Rectal smooth muscle tissue (tissue), 1 donor: ENCODE measurements around the gene KCNK17.
A peak's percentile ranks its signal among the peaks of the same experiment; 100 is the strongest.

Experiments used
- H3K27ac ChIP-seq: one replicate; pipeline ENCODE4 v1.7.0; 2013; ENCODE audit warnings: low read depth, low read length, inconsistent platforms
- H3K27me3 ChIP-seq: one replicate; pipeline ENCODE4 v1.7.0; 2013; ENCODE audit warnings: low read length; ENCODE audit not compliant: control insufficient read depth, insufficient read depth
- H3K36me3 ChIP-seq: one replicate; pipeline ENCODE4 v1.7.0; 2013; ENCODE audit warnings: low read length; ENCODE audit not compliant: control insufficient read depth, insufficient read depth
- H3K4me1 ChIP-seq: one replicate; pipeline ENCODE4 v1.7.0; 2013; ENCODE audit warnings: low read length; ENCODE audit not compliant: control insufficient read depth, insufficient read depth
- H3K4me3 ChIP-seq: one replicate; pipeline ENCODE4 v1.7.0; 2013; ENCODE audit warnings: low read length
- H3K9ac ChIP-seq: one replicate; pipeline ENCODE4 v1.7.0; 2013; ENCODE audit warnings: low read length

The KCNK17 gene

GRCh38 chr6:39307462-39307861 lies 6.8 kb downstream of the KCNK17 start:
- H3K4me3 ChIP-seq: no peak overlapping the region
- H3K27me3 ChIP-seq: peaks cover 3% of the 10 kb centered on the region
- no peaks in the 10 kb centered on the region for H3K4me1 ChIP-seq
- H3K27ac ChIP-seq: no peak overlapping the region
- no peak overlapping the region for H3K9ac ChIP-seq
- no peaks in the 10 kb centered on the region for H3K36me3 ChIP-seq

DNA sequence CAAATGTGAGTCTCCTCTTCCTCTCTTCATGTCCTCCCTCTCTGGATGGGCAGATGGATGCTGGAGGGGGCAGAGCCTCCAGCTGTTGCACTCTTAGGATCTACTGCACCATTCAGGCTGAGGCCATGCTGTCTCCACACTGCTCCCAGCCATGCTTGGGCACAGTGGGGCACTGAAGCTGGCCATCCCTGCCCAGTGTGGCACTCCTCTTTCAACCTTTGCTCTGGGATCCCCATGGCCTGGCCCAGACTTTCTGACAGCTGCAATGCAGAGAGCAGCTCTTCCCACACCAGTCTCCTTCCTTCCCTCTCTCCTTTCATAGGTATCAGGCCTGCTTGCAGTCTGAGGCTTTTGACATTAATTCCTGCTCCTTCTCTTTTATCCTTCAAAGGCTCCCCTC lies 9.3 kb downstream of the KCNK17 start:
- Histone ChIP-seq H3K4me1 (no peaks in the 10 kb centered on the region), H3K36me3 (no peaks in the 10 kb centered on the region), H3K4me3 (no peak overlapping the region), H3K9ac (no peak overlapping the region), H3K27ac (no peak overlapping the region), H3K27me3 (peaks cover 3% of the 10 kb centered on the region)

DNA sequence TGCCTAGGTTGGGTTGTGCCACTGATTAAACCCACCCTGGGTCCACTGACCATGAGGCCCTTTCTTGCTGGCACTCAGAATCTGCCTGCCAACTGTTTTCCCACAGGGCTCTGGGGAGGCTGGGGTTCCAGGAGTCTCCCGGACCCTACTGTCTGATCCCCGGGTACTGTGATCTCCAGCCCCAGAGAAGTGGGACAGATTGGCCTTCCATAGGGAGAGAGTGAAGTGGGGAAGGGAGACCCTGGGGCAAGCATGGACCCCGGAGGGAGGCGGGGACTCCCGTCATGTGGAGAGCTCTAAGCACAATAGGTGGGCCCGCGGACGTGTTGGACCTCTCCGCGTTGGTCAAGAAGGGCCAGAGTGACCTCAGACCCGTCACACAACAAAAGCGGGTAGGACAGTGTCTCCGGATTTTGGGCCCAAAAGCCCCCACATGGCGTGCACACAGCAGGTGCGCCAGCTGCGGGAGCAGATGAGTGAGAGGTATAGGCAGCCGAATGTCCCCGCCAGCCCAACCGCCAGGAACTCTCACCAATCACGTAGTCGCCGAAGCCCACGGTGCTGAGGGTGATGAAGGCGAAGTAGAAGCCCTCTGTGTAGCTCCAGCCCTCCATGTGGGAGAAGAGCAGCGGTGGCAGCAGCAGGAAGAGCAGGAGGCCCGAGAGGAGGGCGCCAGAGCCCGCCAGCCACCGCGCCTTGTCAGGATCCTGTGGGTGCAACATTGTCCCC lies 10.6 kb downstream of the KCNK17 start:
- Histone ChIP-seq H3K36me3 (no peaks in the 10 kb centered on the region), H3K27ac (no peak overlapping the region), H3K4me1 (no peaks in the 10 kb centered on the region), H3K27me3 (peaks cover 3% of the 10 kb centered on the region), H3K4me3 (no peak overlapping the region), H3K9ac (no peak overlapping the region)

GRCh38 chr6:39302669-39303424 lies 11.4 kb downstream of the KCNK17 start:
- Histone ChIP-seq H3K36me3 (no peaks in the 10 kb centered on the region), H3K27ac (no peak overlapping the region), H3K4me3 (peak overlapping the region; percentile 50), H3K9ac (no peak overlapping the region), H3K27me3 (peaks cover 3% of the 10 kb centered on the region), H3K4me1 (no peaks in the 10 kb centered on the region)

DNA sequence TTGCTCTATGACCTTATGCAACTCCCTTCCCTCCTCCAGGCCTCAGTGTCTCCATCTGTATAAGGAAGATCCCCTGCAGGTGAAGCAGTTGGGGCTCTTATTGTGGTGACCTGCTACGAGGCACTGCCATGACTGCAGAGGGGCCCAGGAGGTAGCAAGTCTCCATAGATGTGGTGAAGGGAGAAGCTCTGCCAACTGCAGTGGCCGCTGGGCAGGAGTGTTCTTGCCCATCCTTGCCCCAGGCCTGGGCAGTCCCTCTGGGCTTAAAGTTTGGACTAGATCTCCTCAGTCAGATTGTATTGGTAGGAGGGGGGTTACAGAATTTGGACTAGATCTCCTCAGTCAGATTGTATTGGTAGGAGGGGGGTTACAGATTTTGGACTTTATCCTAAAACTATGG lies 12.2 kb downstream of the KCNK17 start:
- Histone ChIP-seq H3K27me3 (peaks cover 3% of the 10 kb centered on the region), H3K9ac (no peak overlapping the region), H3K36me3 (no peaks in the 10 kb centered on the region), H3K27ac (no peak overlapping the region), H3K4me1 (no peaks in the 10 kb centered on the region), H3K4me3 (no peak overlapping the region)

DNA sequence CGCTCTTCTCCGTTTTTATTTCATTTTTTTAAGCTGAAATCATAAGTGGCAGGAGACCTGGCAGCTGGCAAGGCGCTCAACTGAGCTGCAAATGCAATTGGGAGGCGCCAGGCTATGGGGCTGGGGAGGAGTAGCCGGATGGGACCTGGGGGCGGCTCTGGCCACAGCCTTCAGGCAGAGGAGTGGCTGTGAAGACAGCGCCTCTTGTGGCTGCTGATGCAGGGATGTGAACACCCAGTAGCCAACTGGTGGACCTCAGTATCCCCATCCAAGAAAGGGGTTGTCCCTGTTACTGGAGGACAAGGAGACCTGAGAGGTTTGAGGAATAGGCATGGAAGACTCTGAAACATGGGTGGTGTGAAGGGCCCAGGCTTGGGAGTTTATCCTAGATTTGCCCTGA lies 12.6 kb downstream of the KCNK17 start:
- Histone ChIP-seq H3K27me3 (peaks cover 3% of the 10 kb centered on the region), H3K9ac (no peak overlapping the region), H3K27ac (no peak overlapping the region), H3K36me3 (no peaks in the 10 kb centered on the region), H3K4me3 (no peak overlapping the region), H3K4me1 (no peaks in the 10 kb centered on the region)

DNA sequence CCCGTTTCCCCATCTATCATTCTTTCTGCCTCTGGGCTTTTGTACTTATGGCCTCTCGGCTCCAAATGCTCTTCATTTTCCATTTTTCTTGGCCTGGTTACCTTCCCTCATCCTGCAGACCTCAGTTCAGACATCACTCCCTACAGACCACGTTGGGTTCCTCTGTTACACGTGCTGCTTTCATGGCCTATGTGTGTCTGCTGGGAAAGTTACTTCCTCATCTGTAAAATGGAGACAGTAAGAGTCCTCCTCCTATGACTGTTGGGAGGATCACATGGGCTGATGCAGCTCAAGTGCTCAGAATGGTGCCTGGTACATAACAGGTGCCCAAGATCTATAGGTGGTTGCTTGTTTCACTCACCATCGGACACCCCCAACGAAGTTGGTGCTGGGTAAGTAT lies 13.5 kb downstream of the KCNK17 start:
- H3K9ac ChIP-seq: no peak overlapping the region
- no peak overlapping the region for H3K4me3 ChIP-seq
- peaks cover 3% of the 10 kb centered on the region for H3K27me3 ChIP-seq
- no peaks in the 10 kb centered on the region for H3K4me1 ChIP-seq
- H3K27ac ChIP-seq: no peak overlapping the region
- no peaks in the 10 kb centered on the region for H3K36me3 ChIP-seq

GRCh38 chr6:39298061-39298460 lies 16.2 kb downstream of the KCNK17 start:
- Histone ChIP-seq H3K27ac (no peak overlapping the region), H3K36me3 (no peaks in the 10 kb centered on the region), H3K4me1 (no peaks in the 10 kb centered on the region), H3K27me3 (peaks cover 3% of the 10 kb centered on the region), H3K9ac (no peak overlapping the region), H3K4me3 (no peak overlapping the region)

DNA sequence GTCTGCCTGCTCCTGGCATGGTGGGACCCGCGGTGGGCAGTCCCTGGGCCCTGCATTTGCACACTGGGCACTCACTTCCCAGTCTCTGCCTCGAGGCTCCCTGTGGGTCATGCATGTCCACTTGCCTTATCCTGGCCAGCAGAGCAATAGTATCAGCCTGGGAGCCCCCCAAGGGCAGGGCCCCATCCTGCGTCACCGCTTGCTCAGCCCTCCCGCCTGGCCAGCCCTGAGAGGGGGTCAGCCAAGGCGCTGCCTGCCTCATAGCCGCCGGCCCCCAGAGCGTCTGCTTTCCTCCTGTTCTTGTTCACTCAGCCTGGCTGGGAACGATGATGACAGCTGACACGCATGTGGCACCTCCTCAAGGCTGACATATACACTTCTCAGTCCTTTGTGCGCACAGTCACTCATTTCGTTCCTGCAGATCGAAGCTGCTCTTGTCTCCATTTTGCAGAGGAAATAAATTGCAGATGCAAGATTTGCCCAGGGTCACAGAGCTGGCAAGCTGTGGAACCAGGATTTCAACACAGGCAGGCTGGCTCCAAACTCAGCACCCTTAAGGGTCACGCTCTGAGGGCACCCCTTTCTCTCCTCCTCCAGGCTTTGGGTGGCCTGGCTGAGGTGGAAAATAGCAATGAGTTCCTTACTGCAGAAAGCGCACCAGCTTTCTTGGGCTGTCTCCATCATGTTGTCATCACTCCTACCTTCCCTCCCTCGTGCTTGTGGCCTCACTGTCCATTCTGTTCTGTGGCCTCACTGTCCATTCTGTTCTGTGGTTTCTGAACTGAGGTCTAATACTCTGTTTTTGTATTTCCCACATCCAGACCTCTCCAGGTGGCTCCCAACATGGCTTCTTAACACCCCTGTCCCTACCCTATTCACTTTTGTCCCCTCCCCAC lies 17.2 kb downstream of the KCNK17 start:
- Histone ChIP-seq H3K27me3 (no peaks in the 10 kb centered on the region), H3K27ac (no peak overlapping the region), H3K9ac (no peak overlapping the region), H3K36me3 (no peaks in the 10 kb centered on the region), H3K4me1 (no peaks in the 10 kb centered on the region), H3K4me3 (no peak overlapping the region)

- Histone ChIP-seq H3K4me1 (no peaks in the 10 kb centered on the region), H3K27me3 (no peaks in the 10 kb centered on the region), H3K36me3 (no peaks in the 10 kb centered on the region), H3K9ac (no peak overlapping the region), H3K4me3 (no peak overlapping the region), H3K27ac (no peak overlapping the region)
Observed at GRCh38 chr6:39295611-39296011, 18.6 kb downstream of the KCNK17 start.

DNA sequence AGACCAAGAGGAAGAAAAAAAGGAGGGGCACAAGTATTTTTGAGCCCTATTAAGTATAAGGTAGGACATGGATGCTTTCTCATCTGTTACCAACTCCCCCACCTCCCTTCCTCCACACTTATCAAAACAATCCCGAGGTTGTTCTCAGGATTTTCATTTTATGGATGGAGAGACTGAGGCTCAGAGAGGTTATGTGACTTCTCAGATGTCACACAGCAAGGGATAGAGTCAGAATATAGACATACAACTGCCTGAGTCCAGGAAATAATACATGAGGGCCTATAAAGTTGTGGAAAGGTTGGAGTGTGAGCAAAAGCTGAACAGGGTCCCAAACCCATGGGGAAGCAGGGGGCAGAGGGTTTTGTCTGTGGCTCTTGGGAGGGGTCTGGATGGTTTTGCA lies 19.3 kb downstream of the KCNK17 start:
- Histone ChIP-seq H3K9ac (no peak overlapping the region), H3K36me3 (no peaks in the 10 kb centered on the region), H3K27ac (no peak overlapping the region), H3K27me3 (no peaks in the 10 kb centered on the region), H3K4me1 (no peaks in the 10 kb centered on the region), H3K4me3 (no peak overlapping the region)

DNA sequence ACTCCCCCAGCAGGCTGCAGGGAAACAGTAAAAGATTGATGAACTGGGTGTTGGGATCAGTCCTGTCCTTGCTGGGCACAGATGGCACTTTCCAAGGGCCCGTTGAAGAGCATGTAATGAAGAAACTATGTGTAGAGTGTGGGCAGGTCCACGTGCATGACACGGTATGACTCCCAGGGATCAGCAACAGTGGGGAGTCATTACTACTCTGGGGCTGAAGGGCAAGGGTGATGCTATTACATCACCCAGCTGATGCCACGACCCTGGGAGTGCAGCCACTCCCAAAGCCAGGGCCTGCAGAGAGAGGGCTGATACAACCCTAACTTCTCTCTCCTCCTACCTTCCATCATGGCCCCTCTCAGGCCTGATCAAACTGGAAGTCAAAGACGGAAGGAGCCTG lies 20.1 kb downstream of the KCNK17 start:
- Histone ChIP-seq H3K27me3 (no peaks in the 10 kb centered on the region), H3K4me3 (no peak overlapping the region), H3K9ac (no peak overlapping the region), H3K4me1 (no peaks in the 10 kb centered on the region), H3K36me3 (no peaks in the 10 kb centered on the region), H3K27ac (no peak overlapping the region)
